HEK293T (cell line): ENCODE measurements around the gene ERFL.
A peak's percentile ranks its signal among the peaks of the same experiment; 100 is the strongest.

Source experiments
- ARNT ChIP-seq: fragments of 450-650 bp; IDR thresholded peaks from 2 replicates; pipeline ENCODE4 v1.6.1; 2017; ENCODE audit warnings: mild to moderate bottlenecking
- BHLHE40 ChIP-seq: fragments of 450-650 bp; IDR thresholded peaks from 2 replicates; pipeline ENCODE4 v1.6.1; 2016; ENCODE audit warnings: mild to moderate bottlenecking, moderate library complexity, borderline replicate concordance
- CTBP1 ChIP-seq: fragments of 450-650 bp; IDR thresholded peaks from 2 replicates; pipeline ENCODE4 v1.6.1; 2016; ENCODE audit warnings: borderline replicate concordance
- ELF4 ChIP-seq: fragments of 450-650 bp; IDR thresholded peaks from 2 replicates; pipeline ENCODE4 v1.6.1; 2017; ENCODE audit warnings: antibody characterized with exemption
- FOXA1 ChIP-seq: fragments of 450-650 bp; IDR thresholded peaks from 2 replicates; pipeline ENCODE4 v1.6.1; 2016; ENCODE audit warnings: mild to moderate bottlenecking
- FOXK2 ChIP-seq: fragments of 450-650 bp; IDR thresholded peaks from 2 replicates; pipeline ENCODE4 v1.6.1; 2016; ENCODE audit warnings: mild to moderate bottlenecking
- FOXM1 ChIP-seq: fragments of 450-650 bp; IDR thresholded peaks from 2 replicates; pipeline ENCODE4 v1.6.1; 2017; ENCODE audit warnings: mild to moderate bottlenecking, borderline replicate concordance
- HDGF ChIP-seq: fragments of 450-650 bp; IDR thresholded peaks from 2 replicates; pipeline ENCODE4 v1.6.1; 2017; ENCODE audit warnings: antibody characterized with exemption, borderline replicate concordance
- L3MBTL2 ChIP-seq: fragments of 450-650 bp; conservative IDR thresholded peaks from 2 replicates; pipeline ENCODE4 v1.6.1; 2016; ENCODE audit warnings: mild to moderate bottlenecking
- NFRKB ChIP-seq: fragments of 450-650 bp; IDR thresholded peaks from 2 replicates; pipeline ENCODE4 v1.6.1; 2016; ENCODE audit warnings: mild to moderate bottlenecking, moderate library complexity
- PKNOX1 ChIP-seq: fragments of 450-650 bp; IDR thresholded peaks from 2 replicates; pipeline ENCODE4 v1.6.1; 2016
- SP1 ChIP-seq: fragments of 450-650 bp; IDR thresholded peaks from 2 replicates; pipeline ENCODE4 v1.6.1; 2017
- SUZ12 ChIP-seq: fragments of 450-650 bp; IDR thresholded peaks from 2 replicates; pipeline ENCODE4 v1.6.1; 2016; ENCODE audit warnings: mild to moderate bottlenecking
- TARDBP ChIP-seq: fragments of 450-650 bp; IDR thresholded peaks from 2 replicates; pipeline ENCODE4 v1.6.1; 2016

GRCh38 chr19:41926028-41926762 is 2.1 kb downstream of the ERFL start:
- TF ChIP-seq FOXA1 (no peak), CTBP1 (peak; percentile 47; the same call in 1 of the 2 replicates), FOXM1 (no peak), ARNT (no peak), ELF4 (no peak), PKNOX1 (no peak), SP1 (no peak), BHLHE40 (no peak), FOXK2 (no peak), HDGF (no peak), L3MBTL2 (no peak), TARDBP (no peak), SUZ12 (no peak), NFRKB (no peak)
